HEK293 (cell line): ENCODE data around the gene DSTN.

Experiments
- CTCF ChIP-seq: fragments of 450-650 bp; formaldehyde crosslinking; IDR thresholded peaks from 2 replicates; pipeline ENCODE4 v1.5.1; 2016; ENCODE audit warnings: missing biosample characterization, missing genetic modification characterization
- GLI4 ChIP-seq: fragments of 450-650 bp; formaldehyde crosslinking; IDR thresholded peaks from 2 replicates; pipeline ENCODE4 v1.5.1; 2016; ENCODE audit warnings: missing biosample characterization, missing genetic modification characterization
- KLF16 ChIP-seq: fragments of 450-650 bp; formaldehyde crosslinking; IDR thresholded peaks from 2 replicates; pipeline ENCODE4 v1.5.1; 2017; ENCODE audit warnings: missing biosample characterization, missing genetic modification characterization
- PATZ1 ChIP-seq: fragments of 450-650 bp; formaldehyde crosslinking; IDR thresholded peaks from 2 replicates; pipeline ENCODE4 v1.5.1; 2016; ENCODE audit warnings: missing biosample characterization, missing genetic modification characterization
- SCRT1 ChIP-seq: fragments of 450-650 bp; formaldehyde crosslinking; IDR thresholded peaks from 2 replicates; pipeline ENCODE4 v1.5.1; 2016; ENCODE audit warnings: missing biosample characterization, missing genetic modification characterization, borderline replicate concordance
- SP2 ChIP-seq: fragments of 450-650 bp; formaldehyde crosslinking; IDR thresholded peaks from 2 replicates; pipeline ENCODE4 v1.5.1; 2016; ENCODE audit warnings: missing biosample characterization, missing genetic modification characterization
- ZNF501 ChIP-seq: fragments of 450-650 bp; formaldehyde crosslinking; IDR thresholded peaks from 2 replicates; pipeline ENCODE4 v1.5.1; 2016; ENCODE audit warnings: missing biosample characterization, missing genetic modification characterization
- ZSCAN18 ChIP-seq: fragments of 450-650 bp; formaldehyde crosslinking; IDR thresholded peaks from 2 replicates; pipeline ENCODE4 v1.5.1; 2016; ENCODE audit warnings: missing biosample characterization, missing genetic modification characterization

GRCh38 chr20:17586250-17586649 is 16.4 kb downstream of the DSTN start:
- no peak for TF ChIP-seq ZSCAN18 (tag by site-specific recombination)
- no peak for TF ChIP-seq KLF16 (tag by site-specific recombination)
- TF ChIP-seq CTCF (tag by site-specific recombination), result no peak
- TF ChIP-seq ZNF501 (tag by site-specific recombination), result no peak
- no peak for TF ChIP-seq SCRT1
- no peak for TF ChIP-seq SP2 (tag by site-specific recombination)
- no peak for TF ChIP-seq GLI4 (tag by site-specific recombination)
- no peak for TF ChIP-seq PATZ1 (tag by site-specific recombination)
